ENCODE results near the gene CCSER1.

The CCSER1 gene

DNA sequence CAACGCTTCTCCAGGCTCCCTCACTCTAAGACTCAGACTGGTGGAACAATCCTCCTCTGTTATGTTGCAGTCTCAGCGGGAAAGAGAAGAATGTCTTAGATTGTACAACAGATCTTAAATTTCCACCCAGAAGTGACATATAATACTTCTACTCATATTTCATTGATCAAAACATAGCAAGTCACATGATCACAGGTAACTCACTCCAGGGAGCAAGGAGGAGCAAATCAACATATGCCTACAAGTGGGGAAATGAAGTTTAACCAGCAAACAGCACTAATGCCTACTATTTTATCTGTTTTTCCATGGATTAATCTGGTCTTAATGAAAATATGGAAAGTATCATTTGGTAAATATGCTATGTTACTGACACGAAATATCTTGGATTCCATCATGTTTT lies 819.8 kb downstream of the CCSER1 start:
- H3K27me3 ChIP-seq (ENCODE audit: insufficient read depth, low read length), result no peaks in the 10 kb centered on the region
- no peaks in the 10 kb centered on the region for H3F3A ChIP-seq (ENCODE audit: insufficient read depth, low read length)
- TF ChIP-seq, protein P1, sequence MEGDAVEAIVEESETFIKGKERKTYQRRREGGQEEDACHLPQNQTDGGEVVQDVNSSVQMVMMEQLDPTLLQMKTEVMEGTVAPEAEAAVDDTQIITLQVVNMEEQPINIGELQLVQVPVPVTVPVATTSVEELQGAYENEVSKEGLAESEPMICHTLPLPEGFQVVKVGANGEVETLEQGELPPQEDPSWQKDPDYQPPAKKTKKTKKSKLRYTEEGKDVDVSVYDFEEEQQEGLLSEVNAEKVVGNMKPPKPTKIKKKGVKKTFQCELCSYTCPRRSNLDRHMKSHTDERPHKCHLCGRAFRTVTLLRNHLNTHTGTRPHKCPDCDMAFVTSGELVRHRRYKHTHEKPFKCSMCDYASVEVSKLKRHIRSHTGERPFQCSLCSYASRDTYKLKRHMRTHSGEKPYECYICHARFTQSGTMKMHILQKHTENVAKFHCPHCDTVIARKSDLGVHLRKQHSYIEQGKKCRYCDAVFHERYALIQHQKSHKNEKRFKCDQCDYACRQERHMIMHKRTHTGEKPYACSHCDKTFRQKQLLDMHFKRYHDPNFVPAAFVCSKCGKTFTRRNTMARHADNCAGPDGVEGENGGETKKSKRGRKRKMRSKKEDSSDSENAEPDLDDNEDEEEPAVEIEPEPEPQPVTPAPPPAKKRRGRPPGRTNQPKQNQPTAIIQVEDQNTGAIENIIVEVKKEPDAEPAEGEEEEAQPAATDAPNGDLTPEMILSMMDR (IDR thresholded peaks at IDR 0.05; ENCODE audit: low read length), result no peak
- TF ChIP-seq EZH2 (IDR thresholded peaks at IDR 0.05; ENCODE audit: borderline replicate concordance, low read length), result no peak

DNA sequence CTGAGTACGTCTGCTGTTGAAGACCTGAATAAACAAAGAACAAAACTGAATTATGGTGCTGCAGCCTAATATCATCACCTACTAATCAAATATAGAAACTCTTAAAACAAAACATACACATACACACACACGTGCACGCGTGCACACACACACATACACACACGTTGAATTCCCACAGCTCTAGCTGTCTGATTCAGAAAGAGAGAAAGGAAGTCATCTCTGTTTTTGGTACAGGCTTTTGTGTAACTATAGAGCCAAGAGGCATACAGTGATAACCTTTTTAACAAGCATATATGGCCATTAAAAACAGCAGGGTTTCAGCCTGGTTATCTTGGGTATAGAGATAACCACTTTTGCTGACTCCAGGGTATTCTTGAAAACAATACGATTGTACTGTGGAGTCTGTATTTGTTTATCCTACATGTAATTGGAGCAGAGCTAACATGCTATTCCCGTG lies 823.2 kb downstream of the CCSER1 start:
- H2AFZ ChIP-seq (ENCODE audit: low read length), result no peak overlapping the region
- no peaks in the 10 kb centered on the region for H4K20me1 ChIP-seq (ENCODE audit: insufficient read depth, low read length)
- TF ChIP-seq, protein P1 (IDR thresholded peaks at IDR 0.05; ENCODE audit: low read length), result no peak
- TF ChIP-seq EZH2 (IDR thresholded peaks at IDR 0.05; ENCODE audit: borderline replicate concordance, low read length), result no peak
- no peak overlapping the region for H3K9ac ChIP-seq (ENCODE audit: low read length)
- H3K79me2 ChIP-seq (ENCODE audit: insufficient read depth, low read length), result no peaks in the 10 kb centered on the region
- no peak overlapping the region for H3K4me3 ChIP-seq (ENCODE audit: low read depth, low read length, poor library complexity, severe bottlenecking)
- H3K27me3 ChIP-seq (ENCODE audit: insufficient read depth, low read length), result no peaks in the 10 kb centered on the region
- H3K4me2 ChIP-seq (ENCODE audit: low read length), result no peak overlapping the region
- no peaks in the 10 kb centered on the region for H3K9me3 ChIP-seq (ENCODE audit: low read length)
- no peak overlapping the region for H3K27ac ChIP-seq (ENCODE audit: low read depth, low read length, poor library complexity, severe bottlenecking)
- no peaks in the 10 kb centered on the region for H3K9me2 ChIP-seq (ENCODE audit: low read depth, low read length)
- H3K4me1 ChIP-seq (ENCODE audit: insufficient read depth, low read length, severe bottlenecking), result no peaks in the 10 kb centered on the region
- no peaks in the 10 kb centered on the region for H3K36me3 ChIP-seq (ENCODE audit: insufficient read depth, low read length)
- H3F3A ChIP-seq (ENCODE audit: insufficient read depth, low read length), result no peaks in the 10 kb centered on the region

More for the DNA sequence above, 819.8 kb downstream of the CCSER1 start:
- Histone ChIP-seq H3K9me3 (ENCODE audit: low read length) (no peaks in the 10 kb centered on the region), H3K36me3 (ENCODE audit: insufficient read depth, low read length) (no peaks in the 10 kb centered on the region), H3K27ac (ENCODE audit: low read depth, low read length, poor library complexity, severe bottlenecking) (no peak overlapping the region), H3K9ac (ENCODE audit: low read length) (no peak overlapping the region), H3K4me3 (ENCODE audit: low read depth, low read length, poor library complexity, severe bottlenecking) (no peak overlapping the region), H4K20me1 (ENCODE audit: insufficient read depth, low read length) (no peaks in the 10 kb centered on the region), H2AFZ (ENCODE audit: low read length) (no peak overlapping the region), H3K4me2 (ENCODE audit: low read length) (no peak overlapping the region), H3K4me1 (ENCODE audit: insufficient read depth, low read length, severe bottlenecking) (no peaks in the 10 kb centered on the region), H3K79me2 (ENCODE audit: insufficient read depth, low read length) (no peaks in the 10 kb centered on the region), H3K9me2 (ENCODE audit: low read depth, low read length) (no peaks in the 10 kb centered on the region)

DNA sequence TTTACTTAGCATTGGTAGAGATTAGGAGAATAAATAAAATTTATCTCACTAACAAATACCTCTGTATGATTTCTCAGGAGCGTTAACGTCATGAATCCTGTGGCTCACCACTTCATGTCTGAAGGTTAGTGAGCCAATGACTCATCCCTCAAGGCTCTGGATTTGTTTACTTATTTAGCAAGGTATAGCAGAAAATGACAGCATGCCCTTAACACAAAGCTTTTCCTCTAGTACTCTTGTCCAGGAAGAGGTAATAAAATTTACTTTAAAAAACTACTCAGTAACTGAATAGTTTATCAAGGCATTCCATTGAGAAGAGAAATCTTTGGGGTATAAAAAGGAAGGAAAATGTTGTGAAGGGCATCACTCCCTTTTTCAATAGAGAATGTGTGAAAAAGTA lies 823.8 kb downstream of the CCSER1 start:
- no peaks in the 10 kb centered on the region for H3K79me2 ChIP-seq (ENCODE audit: insufficient read depth, low read length)
- no peak overlapping the region for H3K4me3 ChIP-seq (ENCODE audit: low read depth, low read length, poor library complexity, severe bottlenecking)
- H3K27me3 ChIP-seq (ENCODE audit: insufficient read depth, low read length), result no peaks in the 10 kb centered on the region
- no peaks in the 10 kb centered on the region for H4K20me1 ChIP-seq (ENCODE audit: insufficient read depth, low read length)
- H3K27ac ChIP-seq (ENCODE audit: low read depth, low read length, poor library complexity, severe bottlenecking), result no peak overlapping the region
- H3F3A ChIP-seq (ENCODE audit: insufficient read depth, low read length), result no peaks in the 10 kb centered on the region
- H3K4me2 ChIP-seq (ENCODE audit: low read length), result no peak overlapping the region
- H3K9me2 ChIP-seq (ENCODE audit: low read depth, low read length), result no peaks in the 10 kb centered on the region
- TF ChIP-seq, protein P1 (IDR thresholded peaks at IDR 0.05; ENCODE audit: low read length), result no peak
- no peak for TF ChIP-seq EZH2 (IDR thresholded peaks at IDR 0.05; ENCODE audit: borderline replicate concordance, low read length)
- H3K9ac ChIP-seq (ENCODE audit: low read length), result no peak overlapping the region
- H3K9me3 ChIP-seq (ENCODE audit: low read length), result no peaks in the 10 kb centered on the region
- H2AFZ ChIP-seq (ENCODE audit: low read length), result no peak overlapping the region
- H3K4me1 ChIP-seq (ENCODE audit: insufficient read depth, low read length, severe bottlenecking), result no peaks in the 10 kb centered on the region
- no peaks in the 10 kb centered on the region for H3K36me3 ChIP-seq (ENCODE audit: insufficient read depth, low read length)

Data from OCI-LY1 (cell line).